Panc1 (cell line): ENCODE measurements around the gene PDPK1.

Source experiments
- POLR2AphosphoS5 ChIP-seq: IDR thresholded peaks from 2 replicates; pipeline ENCODE4 v1.6.1; 2012; ENCODE audit warnings: mild to moderate bottlenecking, low read depth, low read length, moderate library complexity
- SIN3A ChIP-seq: IDR thresholded peaks from 2 replicates; pipeline ENCODE4 v1.6.1; 2012; ENCODE audit warnings: low read depth, mild to moderate bottlenecking, low read length, moderate library complexity, borderline replicate concordance; ENCODE audit not compliant: insufficient read depth
- TCF7L2 ChIP-seq: IDR thresholded peaks from 2 replicates; pipeline ENCODE4 v1.6.1; 2011; ENCODE audit warnings: mild to moderate bottlenecking, low read depth, low read length, inconsistent platforms
- TF ChIP-seq, protein P1 (sequence below): fragments of 450-650 bp; IDR thresholded peaks from 2 replicates; pipeline ENCODE4 v1.5.1; 2017; ENCODE audit warnings: mild to moderate bottlenecking
- TF ChIP-seq, protein P2 (sequence below), 2 experiments: IDR thresholded peaks; 2 replicates each; pipeline ENCODE4 v1.6.1; 2011 to 2012; ENCODE audit warnings: low read depth in 2 of 2, control low read depth in 1 of 2, low read length in 1 of 2, mild to moderate bottlenecking in 1 of 2, moderate library complexity in 1 of 2; ENCODE audit not compliant: insufficient read depth in 1 of 2

DNA sequence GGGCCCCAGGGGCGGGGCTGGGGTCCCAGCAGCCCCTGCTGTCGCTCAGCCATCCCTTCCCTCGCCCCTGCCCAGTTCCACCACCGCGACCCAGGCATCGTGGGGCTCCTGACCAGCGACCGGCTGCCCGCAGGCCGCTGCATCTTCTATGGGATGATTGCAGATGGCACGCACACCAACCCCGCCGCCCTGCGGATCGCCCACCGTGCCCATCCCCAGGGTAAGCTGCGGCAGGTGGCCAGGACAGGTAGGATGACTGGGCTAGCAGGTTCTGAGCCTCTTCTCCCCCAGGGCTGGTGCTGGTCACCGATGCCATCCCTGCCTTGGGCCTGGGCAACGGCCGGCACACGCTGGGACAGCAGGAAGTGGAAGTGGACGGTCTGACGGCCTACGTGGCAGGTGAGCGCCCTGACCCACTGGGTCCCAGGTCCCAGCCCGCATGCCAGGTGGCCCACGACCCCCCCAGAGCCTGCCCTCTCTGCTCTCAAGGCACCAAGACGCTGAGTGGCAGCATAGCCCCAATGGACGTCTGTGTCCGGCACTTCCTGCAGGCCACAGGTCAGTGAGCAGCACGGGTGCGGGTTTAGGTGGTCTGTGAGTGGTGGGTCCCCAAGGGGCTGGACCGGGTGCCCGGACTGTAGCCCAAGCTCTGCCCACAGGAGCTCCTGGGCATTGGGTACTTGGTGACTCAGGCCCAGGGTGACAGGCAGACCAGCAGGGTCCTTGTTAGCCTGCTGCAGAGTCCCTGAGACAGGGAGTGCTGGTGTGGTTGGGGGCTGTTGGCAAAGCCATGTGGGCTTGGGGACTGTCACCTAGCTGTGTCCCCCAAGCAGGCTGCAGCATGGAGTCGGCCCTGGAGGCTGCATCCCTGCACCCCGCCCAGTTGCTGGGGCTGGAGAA is 9.4 kb upstream of the PDPK1 start:
- TF ChIP-seq, protein P1, sequence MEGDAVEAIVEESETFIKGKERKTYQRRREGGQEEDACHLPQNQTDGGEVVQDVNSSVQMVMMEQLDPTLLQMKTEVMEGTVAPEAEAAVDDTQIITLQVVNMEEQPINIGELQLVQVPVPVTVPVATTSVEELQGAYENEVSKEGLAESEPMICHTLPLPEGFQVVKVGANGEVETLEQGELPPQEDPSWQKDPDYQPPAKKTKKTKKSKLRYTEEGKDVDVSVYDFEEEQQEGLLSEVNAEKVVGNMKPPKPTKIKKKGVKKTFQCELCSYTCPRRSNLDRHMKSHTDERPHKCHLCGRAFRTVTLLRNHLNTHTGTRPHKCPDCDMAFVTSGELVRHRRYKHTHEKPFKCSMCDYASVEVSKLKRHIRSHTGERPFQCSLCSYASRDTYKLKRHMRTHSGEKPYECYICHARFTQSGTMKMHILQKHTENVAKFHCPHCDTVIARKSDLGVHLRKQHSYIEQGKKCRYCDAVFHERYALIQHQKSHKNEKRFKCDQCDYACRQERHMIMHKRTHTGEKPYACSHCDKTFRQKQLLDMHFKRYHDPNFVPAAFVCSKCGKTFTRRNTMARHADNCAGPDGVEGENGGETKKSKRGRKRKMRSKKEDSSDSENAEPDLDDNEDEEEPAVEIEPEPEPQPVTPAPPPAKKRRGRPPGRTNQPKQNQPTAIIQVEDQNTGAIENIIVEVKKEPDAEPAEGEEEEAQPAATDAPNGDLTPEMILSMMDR, result no peak
- TF ChIP-seq POLR2AphosphoS5 (no peak), TCF7L2 (no peak), SIN3A (no peak)
- TF ChIP-seq, protein P2, sequence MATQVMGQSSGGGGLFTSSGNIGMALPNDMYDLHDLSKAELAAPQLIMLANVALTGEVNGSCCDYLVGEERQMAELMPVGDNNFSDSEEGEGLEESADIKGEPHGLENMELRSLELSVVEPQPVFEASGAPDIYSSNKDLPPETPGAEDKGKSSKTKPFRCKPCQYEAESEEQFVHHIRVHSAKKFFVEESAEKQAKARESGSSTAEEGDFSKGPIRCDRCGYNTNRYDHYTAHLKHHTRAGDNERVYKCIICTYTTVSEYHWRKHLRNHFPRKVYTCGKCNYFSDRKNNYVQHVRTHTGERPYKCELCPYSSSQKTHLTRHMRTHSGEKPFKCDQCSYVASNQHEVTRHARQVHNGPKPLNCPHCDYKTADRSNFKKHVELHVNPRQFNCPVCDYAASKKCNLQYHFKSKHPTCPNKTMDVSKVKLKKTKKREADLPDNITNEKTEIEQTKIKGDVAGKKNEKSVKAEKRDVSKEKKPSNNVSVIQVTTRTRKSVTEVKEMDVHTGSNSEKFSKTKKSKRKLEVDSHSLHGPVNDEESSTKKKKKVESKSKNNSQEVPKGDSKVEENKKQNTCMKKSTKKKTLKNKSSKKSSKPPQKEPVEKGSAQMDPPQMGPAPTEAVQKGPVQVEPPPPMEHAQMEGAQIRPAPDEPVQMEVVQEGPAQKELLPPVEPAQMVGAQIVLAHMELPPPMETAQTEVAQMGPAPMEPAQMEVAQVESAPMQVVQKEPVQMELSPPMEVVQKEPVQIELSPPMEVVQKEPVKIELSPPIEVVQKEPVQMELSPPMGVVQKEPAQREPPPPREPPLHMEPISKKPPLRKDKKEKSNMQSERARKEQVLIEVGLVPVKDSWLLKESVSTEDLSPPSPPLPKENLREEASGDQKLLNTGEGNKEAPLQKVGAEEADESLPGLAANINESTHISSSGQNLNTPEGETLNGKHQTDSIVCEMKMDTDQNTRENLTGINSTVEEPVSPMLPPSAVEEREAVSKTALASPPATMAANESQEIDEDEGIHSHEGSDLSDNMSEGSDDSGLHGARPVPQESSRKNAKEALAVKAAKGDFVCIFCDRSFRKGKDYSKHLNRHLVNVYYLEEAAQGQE (IDR thresholded peaks at IDR 0.05; ENCODE audit: insufficient read depth in 1 of 2, low read depth in 2 of 2, low read length in 1 of 2), result no peak
